B cell (primary cell): ENCODE measurements around the gene HS1BP3. TPM values are rescaled to one million over a fixed set of nuclear protein-coding genes. Genes with fewer than 3 reads are reported as not detected.

Experiments
- ATAC-seq: fragments of 200-7000 bp; cut with Tn5 transposase; one replicate; pipeline ENCODE4 v1.10.0; 2021; ENCODE audit warnings: low read depth, mild to moderate bottlenecking, moderate number of reproducible peaks, moderate library complexity
- CTCF ChIA-PET: fragments of 350-600 bp; sonication (Branson Sonifier 250); formaldehyde crosslinking; loops from one replicate; lab custom pipeline; 2021; ENCODE audit warnings: antibody characterized with exemption, inconsistent platforms; lab: Charles Lee
- POLR2A ChIA-PET: fragments of 350-600 bp; sonication (Branson Sonifier 250); formaldehyde crosslinking; loops from one replicate; lab custom pipeline; 2021; ENCODE audit warnings: antibody characterized with exemption; lab: Charles Lee
- DNase-seq: peaks from one replicate; pipeline ENCODE4 v3.0.0; 2013
- H2AFZ ChIP-seq: 2 replicates; pipeline ENCODE4 v1.6.1; 2012; ENCODE audit warnings: mild to moderate bottlenecking, low read depth, low read length; ENCODE audit not compliant: insufficient read depth, poor library complexity, severe bottlenecking
- H3K27ac ChIP-seq, 2 donors: 1 replicate in 1 of 2; 2 replicates in 1 of 2; pipeline ENCODE4 v1.5.1; 2012 to 2013; ENCODE audit warnings: low read length in 2 of 2, mild to moderate bottlenecking in 2 of 2, moderate library complexity in 1 of 2
- H3K27me3 ChIP-seq, 4 experiments: fragments of 200-600 bp in 1 of 4; sonication (generic) in 1 of 4; replicated peaks in 1 of 4; 1 replicate in 2 of 4; 2 replicates in 2 of 4; pipeline versions ENCODE4 v1.6.1 to v1.7.0; 2013 to 2016; ENCODE audit warnings: low read length in 3 of 4, mild to moderate bottlenecking in 2 of 4, mixed read lengths in 1 of 4, moderate library complexity in 1 of 4; ENCODE audit not compliant: insufficient read depth in 4 of 4, control insufficient read depth in 3 of 4; ENCODE audit errors: control extremely low read depth in 1 of 4
- H3K36me3 ChIP-seq, 2 experiments: replicated peaks in 1 of 2; 1 replicate in 1 of 2; 2 replicates in 1 of 2; pipeline versions ENCODE4 v1.6.1 to v1.7.1; 2013; ENCODE audit warnings: low read length in 1 of 2; ENCODE audit not compliant: insufficient read depth in 2 of 2, control insufficient read depth in 1 of 2; ENCODE audit errors: control extremely low read depth in 1 of 2, extremely low read depth in 1 of 2
- H3K4me1 ChIP-seq, 2 donors: fragments of 200-600 bp in 1 of 2; sonication (generic) in 1 of 2; 1 replicate in 1 of 2; 2 replicates in 1 of 2; pipeline versions ENCODE4 v1.5.1 to v1.6.1; 2013 to 2017; ENCODE audit warnings: low read length in 2 of 2; ENCODE audit not compliant: control insufficient read depth in 2 of 2, insufficient read depth in 2 of 2
- H3K4me2 ChIP-seq: replicated peaks from 2 replicates; pipeline ENCODE3; 2012; ENCODE audit warnings: mild to moderate bottlenecking, low read depth, low read length; ENCODE audit not compliant: poor library complexity, severe bottlenecking
- H3K4me3 ChIP-seq, 5 experiments: fragments of 200-600 bp in 1 of 5; sonication (generic) in 1 of 5; 1 replicate in 3 of 5; 2 replicates in 2 of 5; pipeline versions ENCODE4 v1.5.1 to v1.7.0; 2011 to 2016; ENCODE audit warnings: low read length in 4 of 5, mild to moderate bottlenecking in 4 of 5, low read depth in 2 of 5, control low read depth in 1 of 5, moderate library complexity in 1 of 5; ENCODE audit not compliant: insufficient read depth in 1 of 5; ENCODE audit errors: control extremely low read depth in 1 of 5, extremely low read depth in 1 of 5
- H3K79me2 ChIP-seq: fragments of 200-600 bp; sonication (generic); one replicate; pipeline ENCODE4 v1.6.0; 2016; ENCODE audit warnings: low read length; ENCODE audit not compliant: control insufficient read depth, insufficient read depth
- H3K9ac ChIP-seq: fragments of 200-600 bp; sonication (generic); 2 replicates; pipeline ENCODE4 v1.6.1; 2017; ENCODE audit warnings: mild to moderate bottlenecking, low read length, moderate library complexity
- H3K9me3 ChIP-seq, 3 donors: one replicate each; pipeline versions ENCODE4 v1.6.1 to v1.7.1; 2013; ENCODE audit warnings: low read length in 2 of 3; ENCODE audit not compliant: control insufficient read depth in 2 of 3, insufficient read depth in 1 of 3; ENCODE audit errors: control extremely low read depth in 1 of 3
- H4K20me1 ChIP-seq: 2 replicates; pipeline ENCODE4 v1.6.0; 2012; ENCODE audit warnings: mild to moderate bottlenecking, low read length; ENCODE audit not compliant: insufficient read depth, control insufficient read depth, poor library complexity, severe bottlenecking
- H3K27ac Mint-ChIP-seq: one replicate; pipeline ENCODE4 v1.8.0; 2021; ENCODE audit warnings: mixed read lengths
- H3K27me3 Mint-ChIP-seq: one replicate; pipeline ENCODE4 v1.8.0; 2021; ENCODE audit warnings: mixed read lengths
- H3K4me1 Mint-ChIP-seq: one replicate; pipeline ENCODE4 v1.8.0; 2021; ENCODE audit warnings: mixed read lengths
- H3K4me3 Mint-ChIP-seq: one replicate; pipeline ENCODE4 v1.8.0; 2021; ENCODE audit warnings: mixed read lengths
- H3K9me3 Mint-ChIP-seq: one replicate; pipeline ENCODE4 v1.8.0; 2022; ENCODE audit warnings: mixed read lengths; ENCODE audit not compliant: insufficient read depth
- EZH2 ChIP-seq: IDR thresholded peaks from 2 replicates; pipeline ENCODE4 v1.6.1; 2012; ENCODE audit warnings: borderline replicate concordance, low read depth, mild to moderate bottlenecking, moderate library complexity, low read length; ENCODE audit not compliant: insufficient read depth, poor library complexity, severe bottlenecking
- WGBS: methylation state at CpG from one replicate; pipeline ENCODE4 v1.1.5; 2013; ENCODE audit warnings: missing lambda C conversion rate; ENCODE audit not compliant: insufficient coverage; 5-methylcytosine and 5-hydroxymethylcytosine counted together
- intact Hi-C: fragments of 100-400 bp; cut with micrococcal nuclease; formaldehyde crosslinking; loops from one replicate; pipeline ENCODE4 v1.10.0; 2022
- polyA plus RNA-seq: library from polyadenylated mRNA; depleted of rRNA; stranded (reverse); fragments of >200 nt; gene quantifications from 2 replicates; pipeline ENCODE4 v1.2.3, GENCODE V29; 2012
- total RNA-seq, 2 donors: library from RNA; stranded (reverse); fragments of 120-200 nt in 1 of 2; gene quantifications; 1 replicate in 1 of 2; 2 replicates in 1 of 2; pipeline versions ENCODE4 v1.2.3 to v1.2.4, GENCODE V29; 2013 to 2022
- TF ChIP-seq, protein P1 (sequence below): fragments of 200-600 bp; IDR thresholded peaks from one replicate; pipeline ENCODE4 v1.8.0; 2022; ENCODE audit warnings: antibody characterized with exemption, mild to moderate bottlenecking

Gene HS1BP3
- total and polyA plus RNA-seq, 2 donors (not counting 1 experiment from before 2014, with no cell fraction given): 27.8 to 28.7 TPM

DNA sequence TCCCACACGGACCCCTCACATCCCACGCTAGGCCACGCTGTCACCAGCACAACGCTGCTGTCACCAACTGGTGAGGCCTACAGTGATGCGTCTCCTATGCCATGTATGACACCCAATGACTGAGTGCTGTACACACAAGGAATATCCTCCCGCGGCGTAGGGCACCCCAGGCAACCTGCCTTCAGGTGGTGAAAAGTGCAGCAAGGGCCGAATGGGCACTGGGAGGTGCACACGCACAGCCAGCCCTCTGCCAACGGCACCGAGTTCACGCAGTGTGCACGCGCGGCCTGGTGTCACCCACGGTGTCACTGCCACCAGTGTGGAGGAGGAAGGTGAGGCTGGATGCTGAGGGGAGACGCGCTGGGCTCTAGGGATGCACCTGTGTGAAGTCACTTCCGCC lies 4.5 kb downstream of the HS1BP3 start:
- no peak overlapping the region for H3K4me3 ChIP-seq
- H3K9me3 ChIP-seq: peaks cover 0 to 2% (median 0%) of the 10 kb centered on the region in 3 donors
- no peak overlapping the region for H3K27ac ChIP-seq
- DNase-seq (no peak), ATAC-seq (no peak)
- no peak for TF ChIP-seq EZH2
- TF ChIP-seq, protein P1, sequence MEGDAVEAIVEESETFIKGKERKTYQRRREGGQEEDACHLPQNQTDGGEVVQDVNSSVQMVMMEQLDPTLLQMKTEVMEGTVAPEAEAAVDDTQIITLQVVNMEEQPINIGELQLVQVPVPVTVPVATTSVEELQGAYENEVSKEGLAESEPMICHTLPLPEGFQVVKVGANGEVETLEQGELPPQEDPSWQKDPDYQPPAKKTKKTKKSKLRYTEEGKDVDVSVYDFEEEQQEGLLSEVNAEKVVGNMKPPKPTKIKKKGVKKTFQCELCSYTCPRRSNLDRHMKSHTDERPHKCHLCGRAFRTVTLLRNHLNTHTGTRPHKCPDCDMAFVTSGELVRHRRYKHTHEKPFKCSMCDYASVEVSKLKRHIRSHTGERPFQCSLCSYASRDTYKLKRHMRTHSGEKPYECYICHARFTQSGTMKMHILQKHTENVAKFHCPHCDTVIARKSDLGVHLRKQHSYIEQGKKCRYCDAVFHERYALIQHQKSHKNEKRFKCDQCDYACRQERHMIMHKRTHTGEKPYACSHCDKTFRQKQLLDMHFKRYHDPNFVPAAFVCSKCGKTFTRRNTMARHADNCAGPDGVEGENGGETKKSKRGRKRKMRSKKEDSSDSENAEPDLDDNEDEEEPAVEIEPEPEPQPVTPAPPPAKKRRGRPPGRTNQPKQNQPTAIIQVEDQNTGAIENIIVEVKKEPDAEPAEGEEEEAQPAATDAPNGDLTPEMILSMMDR: no peak
- no peaks in the 10 kb centered on the region for H3K9me3 Mint-ChIP-seq
- H3K4me3 Mint-ChIP-seq: no peak overlapping the region
- 90% methylated on average over 20 of the region's 20 CpGs for WGBS
- H3K27me3 Mint-ChIP-seq: no peaks in the 10 kb centered on the region
- ChIA-PET CTCF (interaction anchor here (5.6 kb wide), 1 partner anchor 198 kb away, joined by 63 read pairs; the partner anchor contains the start of gene RHOB), POLR2A (no interaction called here)
- no peaks in the 10 kb centered on the region for H3K27me3 ChIP-seq
- H3K4me1 Mint-ChIP-seq: peaks cover 47% of the 10 kb centered on the region
- H3K9ac ChIP-seq: no peak overlapping the region
- no peak overlapping the region for H3K27ac Mint-ChIP-seq
- H3K79me2 ChIP-seq: peaks cover 53% of the 10 kb centered on the region
- peaks cover 22% of the 10 kb centered on the region for H4K20me1 ChIP-seq
- H2AFZ ChIP-seq: no peak overlapping the region
- no peak overlapping the region for H3K4me2 ChIP-seq
- peaks cover 38 to 50% of the 10 kb centered on the region in 2 donors for H3K4me1 ChIP-seq
- H3K36me3 ChIP-seq: peaks cover 0 to 30% of the 10 kb centered on the region in 2 experiments
- intact Hi-C loops: no loop called here

DNA sequence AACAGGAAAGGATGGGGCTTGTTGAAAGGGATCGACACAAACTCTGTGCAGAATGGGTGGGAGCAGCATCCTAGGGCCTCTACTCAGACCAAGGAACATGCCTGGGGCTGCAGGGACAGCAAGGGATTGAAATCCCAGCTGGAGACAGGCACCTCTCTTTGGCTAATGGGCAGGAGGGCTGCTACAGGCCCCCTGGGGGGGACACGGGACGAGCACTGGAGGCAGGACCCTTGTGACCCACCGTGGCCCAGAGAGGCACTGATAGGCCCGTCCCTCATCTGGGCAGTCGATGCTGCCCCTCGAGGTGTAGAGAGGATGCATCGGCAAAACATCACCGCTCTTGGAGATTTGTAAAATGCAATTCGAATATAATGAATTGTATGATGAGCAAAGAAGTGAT lies 5.1 kb downstream of the HS1BP3 start:
- Histone ChIP-seq H3K4me1 (peaks cover 35 to 47% of the 10 kb centered on the region in 2 donors), H3K9me3 (peaks cover 0 to 2% (median 0%) of the 10 kb centered on the region in 3 donors), H3K4me2 (no peak overlapping the region), H3K36me3 (peaks cover 0 to 36% of the 10 kb centered on the region in 2 experiments), H3K27me3 (no peaks in the 10 kb centered on the region), H3K4me3 (no peak overlapping the region), H4K20me1 (peaks cover 24% of the 10 kb centered on the region), H3K27ac (no peak overlapping the region), H3K79me2 (peaks cover 54% of the 10 kb centered on the region), H2AFZ (no peak overlapping the region), H3K9ac (no peak overlapping the region)
- POLR2A ChIA-PET: no interaction called here
- DNase-seq (no peak), ATAC-seq (no peak)
- Mint-ChIP-seq H3K27me3 (no peaks in the 10 kb centered on the region), H3K4me3 (no peak overlapping the region), H3K9me3 (no peaks in the 10 kb centered on the region), H3K27ac (no peak overlapping the region), H3K4me1 (peaks cover 43% of the 10 kb centered on the region)
- WGBS: 98% methylated on average over 4 of the region's 10 CpGs
- CTCF ChIA-PET: no interaction called here
- intact Hi-C loops: no loop called here
- TF ChIP-seq, protein P1: no peak
- TF ChIP-seq EZH2: no peak
